GM13977 (cell line): ENCODE measurements around the gene NEK11.

Experiments used
- DNase-seq: peaks from one replicate; pipeline ENCODE4 v3.0.0; 2012; ENCODE audit warnings: low spot score
- CTCF ChIP-seq: IDR thresholded peaks from 2 replicates; pipeline ENCODE4 v1.5.1; 2012; ENCODE audit warnings: mild to moderate bottlenecking, control low read depth; ENCODE audit not compliant: insufficient read depth; ENCODE audit errors: extremely low read depth, missing control alignments
- in situ Hi-C: fragments of 300-500 bp; cut with MboI; formaldehyde crosslinking; loops from one replicate; pipeline ENCODE4 v1.12.0; 2022; ENCODE audit warnings: low sequenced_read_pairs, low pct_unique_long_range_greater_than_20kb, mixed read lengths, inconsistent platforms; ENCODE audit not compliant: unreplicated experiment

The NEK11 gene

GRCh38 chr3:131277836-131278497 lies 251.3 kb downstream of the NEK11 start:
- no peak for DNase-seq
- in situ Hi-C loops, result no loop called here
- no peak for TF ChIP-seq CTCF

- in situ Hi-C loops, result no loop called here
- DNase-seq, result no peak
- TF ChIP-seq CTCF, result no peak
These were observed 252.9 kb downstream of the NEK11 start for GRCh38 chr3:131279577-131279976.

- in situ Hi-C loops, result no loop called here
- DNase-seq, result no peak
- no peak for TF ChIP-seq CTCF
These were observed 255.7 kb downstream of the NEK11 start for GRCh38 chr3:131282379-131282778.

- in situ Hi-C loops, result no loop called here
- no peak for DNase-seq
- no peak for TF ChIP-seq CTCF
These were observed 256.3 kb downstream of the NEK11 start for GRCh38 chr3:131282967-131283366.

- no peak for DNase-seq
- TF ChIP-seq CTCF, result no peak
- in situ Hi-C loops, result no loop called here
These were observed 257.2 kb downstream of the NEK11 start for GRCh38 chr3:131283862-131284261.

GRCh38 chr3:131284302-131284701 lies 257.6 kb downstream of the NEK11 start:
- TF ChIP-seq CTCF, result no peak
- DNase-seq, result no peak
- in situ Hi-C loops, result no loop called here

- in situ Hi-C loops, result no loop called here
- DNase-seq, result no peak
- no peak for TF ChIP-seq CTCF
These were observed 258.8 kb downstream of the NEK11 start for GRCh38 chr3:131285456-131285855.
